ENCODE results near the gene PIANP. TPM values are rescaled to one million over a fixed set of nuclear protein-coding genes. Genes with fewer than 3 reads are reported as not detected.

PIANP gene
- total RNA-seq, 1 donor from 2014 or later: 0.40 TPM

DNA sequence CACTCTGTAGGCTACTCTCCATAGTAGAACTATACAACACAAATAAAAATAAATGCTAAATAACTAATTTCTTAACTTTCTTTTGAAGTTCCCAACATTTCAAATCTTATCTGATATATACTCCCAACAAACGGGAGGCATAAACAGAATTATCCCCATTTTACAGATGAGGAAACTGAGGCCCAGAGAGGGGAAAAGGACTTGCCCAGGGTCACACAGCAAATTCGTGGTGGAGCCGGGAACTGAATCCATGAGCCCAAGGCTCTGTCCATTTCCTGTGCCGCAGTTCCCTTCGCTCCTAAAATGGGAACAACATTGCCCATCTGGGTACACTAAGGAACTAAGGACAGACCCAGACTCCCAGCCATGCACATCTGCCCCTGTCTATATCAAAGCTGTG lies 23.7 kb downstream of the PIANP start:
- ATAC-seq (ENCODE audit: low read depth): no peak
- Mint-ChIP-seq H3K4me1 (peaks cover 5% of the 10 kb centered on the region), H3K9me3 (no peaks in the 10 kb centered on the region), H3K27ac (no peak overlapping the region), H3K36me3 (ENCODE audit: low read depth) (peaks cover 97% of the 10 kb centered on the region), H3K4me3 (no peak overlapping the region), H3K27me3 (no peaks in the 10 kb centered on the region)
- TF ChIP-seq, protein P1, sequence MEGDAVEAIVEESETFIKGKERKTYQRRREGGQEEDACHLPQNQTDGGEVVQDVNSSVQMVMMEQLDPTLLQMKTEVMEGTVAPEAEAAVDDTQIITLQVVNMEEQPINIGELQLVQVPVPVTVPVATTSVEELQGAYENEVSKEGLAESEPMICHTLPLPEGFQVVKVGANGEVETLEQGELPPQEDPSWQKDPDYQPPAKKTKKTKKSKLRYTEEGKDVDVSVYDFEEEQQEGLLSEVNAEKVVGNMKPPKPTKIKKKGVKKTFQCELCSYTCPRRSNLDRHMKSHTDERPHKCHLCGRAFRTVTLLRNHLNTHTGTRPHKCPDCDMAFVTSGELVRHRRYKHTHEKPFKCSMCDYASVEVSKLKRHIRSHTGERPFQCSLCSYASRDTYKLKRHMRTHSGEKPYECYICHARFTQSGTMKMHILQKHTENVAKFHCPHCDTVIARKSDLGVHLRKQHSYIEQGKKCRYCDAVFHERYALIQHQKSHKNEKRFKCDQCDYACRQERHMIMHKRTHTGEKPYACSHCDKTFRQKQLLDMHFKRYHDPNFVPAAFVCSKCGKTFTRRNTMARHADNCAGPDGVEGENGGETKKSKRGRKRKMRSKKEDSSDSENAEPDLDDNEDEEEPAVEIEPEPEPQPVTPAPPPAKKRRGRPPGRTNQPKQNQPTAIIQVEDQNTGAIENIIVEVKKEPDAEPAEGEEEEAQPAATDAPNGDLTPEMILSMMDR (IDR thresholded peaks at IDR 0.05): no peak
- intact Hi-C loops (cut with micrococcal nuclease): no loop called here
- DNase-seq: no peak
- ChIA-PET CTCF (no interaction called here), POLR2A (no interaction called here)

DNA sequence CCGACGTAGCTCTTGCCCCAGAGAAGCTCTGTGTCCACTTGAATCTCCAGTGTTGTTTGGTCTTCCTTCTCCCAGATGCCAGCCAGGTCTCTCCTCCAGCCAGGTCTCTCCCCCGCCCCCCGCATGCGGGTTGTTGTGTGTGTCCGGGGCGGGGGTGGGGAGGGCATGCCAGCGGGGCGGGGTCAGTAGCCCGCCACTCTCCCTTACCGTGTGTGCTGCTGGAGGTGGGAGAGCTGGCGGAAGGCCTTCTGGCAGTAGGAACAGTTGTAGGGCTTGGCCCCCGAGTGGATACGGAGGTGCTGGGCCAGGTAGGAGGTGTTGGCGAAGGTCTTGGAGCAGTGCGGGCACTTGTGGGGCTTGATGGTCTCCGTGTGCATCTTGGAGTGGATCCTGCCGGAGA lies 28.5 kb downstream of the PIANP start:
- POLR2A ChIA-PET: no interaction called here
- Mint-ChIP-seq H3K27me3 (no peaks in the 10 kb centered on the region), H3K4me3 (no peak overlapping the region), H3K36me3 (ENCODE audit: low read depth) (peaks cover 99% of the 10 kb centered on the region), H3K4me1 (peaks cover under 1% of the 10 kb centered on the region), H3K9me3 (no peaks in the 10 kb centered on the region), H3K27ac (no peak overlapping the region)
- DNase-seq (no peak), ATAC-seq (ENCODE audit: low read depth) (no peak)
- TF ChIP-seq, protein P1 (IDR thresholded peaks at IDR 0.05): no peak
- CTCF ChIA-PET: no interaction called here
- intact Hi-C loops (cut with micrococcal nuclease): no loop called here

- no peak overlapping the region for H3K4me3 Mint-ChIP-seq
- DNase-seq: no peak
- CTCF ChIA-PET: no interaction called here
- peaks cover 68% of the 10 kb centered on the region for H3K36me3 Mint-ChIP-seq (ENCODE audit: low read depth)
- H3K4me1 Mint-ChIP-seq: peaks cover 12% of the 10 kb centered on the region
- H3K27ac Mint-ChIP-seq: no peak overlapping the region
- no peak for ATAC-seq (ENCODE audit: low read depth)
- no peaks in the 10 kb centered on the region for H3K27me3 Mint-ChIP-seq
- H3K9me3 Mint-ChIP-seq: no peaks in the 10 kb centered on the region
- intact Hi-C loops (cut with micrococcal nuclease): no loop called here
- POLR2A ChIA-PET: interaction anchor here (0.6 kb wide), 1 partner anchor 157 kb away, joined by 3 read pairs; no protein-coding TSS in a partner anchor
- TF ChIP-seq, protein P1 (IDR thresholded peaks at IDR 0.05): no peak
Observed at GRCh38 chr12:6667559-6668210, 32.9 kb downstream of the PIANP start.

GRCh38 chr12:6666211-6666610 lies 34.4 kb downstream of the PIANP start:
- Mint-ChIP-seq H3K4me1 (peaks cover 23% of the 10 kb centered on the region), H3K27ac (no peak overlapping the region), H3K4me3 (no peak overlapping the region), H3K27me3 (no peaks in the 10 kb centered on the region), H3K9me3 (no peaks in the 10 kb centered on the region), H3K36me3 (ENCODE audit: low read depth) (peaks cover 54% of the 10 kb centered on the region)
- CTCF ChIA-PET: no interaction called here
- no peak for DNase-seq
- no peak for ATAC-seq (ENCODE audit: low read depth)
- TF ChIP-seq, protein P1 (IDR thresholded peaks at IDR 0.05): no peak
- intact Hi-C loops (cut with micrococcal nuclease): no loop called here
- POLR2A ChIA-PET: interaction anchor here (0.6 to 4.0 kb wide), 3 partner anchors 23 to 237 kb away, joined by 3 to 36 read pairs (median 3); partner anchors contain the start of gene ZNF384

DNA sequence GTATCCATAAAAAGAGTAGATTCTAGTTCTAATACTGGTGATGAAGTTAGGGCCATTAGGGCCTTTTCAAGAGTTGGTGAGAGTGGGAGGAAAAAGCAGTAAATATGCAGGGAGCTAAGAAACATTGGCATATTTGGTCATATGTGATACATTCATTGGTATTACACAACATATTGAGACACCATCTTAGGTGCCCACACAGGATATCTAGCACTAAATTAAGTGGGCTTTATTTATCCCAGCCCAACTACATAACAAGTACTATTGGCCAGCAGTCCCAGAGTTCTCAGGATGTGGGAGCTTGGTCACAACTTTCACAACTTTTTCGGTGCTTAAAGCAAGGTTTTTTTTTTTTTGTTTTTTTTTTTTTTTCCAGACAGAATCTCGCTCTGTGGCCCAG lies 35.7 kb downstream of the PIANP start:
- Mint-ChIP-seq H3K4me3 (no peak overlapping the region), H3K27me3 (no peaks in the 10 kb centered on the region), H3K4me1 (peaks cover 23% of the 10 kb centered on the region), H3K9me3 (no peaks in the 10 kb centered on the region), H3K27ac (no peak overlapping the region), H3K36me3 (ENCODE audit: low read depth) (peaks cover 42% of the 10 kb centered on the region)
- no peak for DNase-seq
- POLR2A ChIA-PET: interaction anchor here (0.8 to 4.0 kb wide), 4 partner anchors 24 to 97 kb away, joined by 4 to 36 read pairs (median 10); partner anchors contain the start of genes COPS7A, MLF2, NOP2 and ZNF384
- no peak for ATAC-seq (ENCODE audit: low read depth)
- TF ChIP-seq, protein P1 (IDR thresholded peaks at IDR 0.05): no peak
- intact Hi-C loops (cut with micrococcal nuclease): no loop called here
- CTCF ChIA-PET: no interaction called here
